HG02623 (cell line): ENCODE results near the gene NKAIN2.

Source experiments
- ATAC-seq: cut with Tn5 transposase; IDR thresholded peaks from one replicate; pipeline ENCODE4 v1.9.1; 2021; ENCODE audit warnings: moderate library complexity; ENCODE audit not compliant: unreplicated experiment

The NKAIN2 gene

GRCh38 chr6:124470803-124471202 lies 667.1 kb downstream of the NKAIN2 start:
- no peak for ATAC-seq

DNA sequence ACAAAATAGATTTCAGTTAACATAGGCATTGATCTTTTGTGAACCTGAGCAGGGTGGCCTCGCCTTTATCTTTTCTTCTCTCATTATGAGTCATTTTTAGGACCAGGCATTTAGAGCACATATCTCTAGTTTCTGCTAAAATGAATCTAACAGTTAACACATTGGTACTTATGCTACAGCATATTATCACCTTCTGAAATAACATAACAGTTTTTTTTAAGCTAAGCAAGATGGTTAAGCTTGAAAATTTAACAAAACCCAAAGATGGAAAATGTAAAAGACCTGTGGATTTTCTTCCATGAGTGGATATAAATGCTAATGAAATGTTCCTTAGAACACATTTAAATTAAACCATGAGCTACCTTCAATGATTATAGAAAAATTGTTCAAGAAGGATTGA lies 671.5 kb downstream of the NKAIN2 start:
- ATAC-seq = no peak

DNA sequence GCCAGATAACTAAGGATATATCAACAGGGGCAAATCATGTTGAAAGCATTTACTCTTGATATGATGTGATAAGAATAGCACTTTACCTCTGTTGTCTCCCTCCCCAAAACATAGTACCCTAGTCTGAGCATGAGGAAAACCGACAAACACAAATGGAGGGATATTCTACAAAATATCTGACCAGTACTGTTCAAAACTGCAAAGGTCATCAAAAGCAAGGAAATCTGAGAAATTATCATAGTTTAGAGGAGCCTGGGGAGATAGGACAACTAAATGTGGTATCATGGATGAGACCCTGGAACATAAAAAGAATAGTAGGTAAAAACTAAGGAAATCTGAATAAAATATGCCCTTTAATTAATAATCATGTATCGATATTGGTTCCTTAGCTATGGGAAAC lies 675.2 kb downstream of the NKAIN2 start:
- no peak for ATAC-seq

GRCh38 chr6:124479991-124480430 lies 676.3 kb downstream of the NKAIN2 start:
- no peak for ATAC-seq

GRCh38 chr6:124482071-124482491 lies 678.4 kb downstream of the NKAIN2 start:
- no peak for ATAC-seq

- no peak for ATAC-seq
Measured at GRCh38 chr6:124487623-124488431, 684.2 kb downstream of the NKAIN2 start.

DNA sequence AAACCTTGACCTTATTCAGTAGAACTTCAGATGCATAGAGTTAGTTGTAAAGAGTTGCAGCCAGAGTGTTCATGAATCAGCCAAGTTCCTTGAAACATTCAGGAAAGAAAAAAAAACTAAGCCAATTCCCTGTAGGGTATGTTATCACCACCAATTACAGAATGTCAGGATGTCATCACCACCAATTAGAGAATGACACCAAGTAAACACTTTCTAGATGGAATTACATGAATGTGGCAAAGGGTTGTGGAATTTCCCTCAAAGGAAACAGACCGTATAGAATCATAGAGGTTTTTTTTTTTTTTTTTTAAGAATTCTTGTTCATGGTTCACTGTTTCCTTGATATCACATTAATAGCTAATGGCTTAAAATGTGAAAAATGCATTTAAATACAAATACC lies 686.5 kb downstream of the NKAIN2 start:
- ATAC-seq = no peak

GRCh38 chr6:124493259-124493658 lies 689.6 kb downstream of the NKAIN2 start:
- ATAC-seq = no peak

DNA sequence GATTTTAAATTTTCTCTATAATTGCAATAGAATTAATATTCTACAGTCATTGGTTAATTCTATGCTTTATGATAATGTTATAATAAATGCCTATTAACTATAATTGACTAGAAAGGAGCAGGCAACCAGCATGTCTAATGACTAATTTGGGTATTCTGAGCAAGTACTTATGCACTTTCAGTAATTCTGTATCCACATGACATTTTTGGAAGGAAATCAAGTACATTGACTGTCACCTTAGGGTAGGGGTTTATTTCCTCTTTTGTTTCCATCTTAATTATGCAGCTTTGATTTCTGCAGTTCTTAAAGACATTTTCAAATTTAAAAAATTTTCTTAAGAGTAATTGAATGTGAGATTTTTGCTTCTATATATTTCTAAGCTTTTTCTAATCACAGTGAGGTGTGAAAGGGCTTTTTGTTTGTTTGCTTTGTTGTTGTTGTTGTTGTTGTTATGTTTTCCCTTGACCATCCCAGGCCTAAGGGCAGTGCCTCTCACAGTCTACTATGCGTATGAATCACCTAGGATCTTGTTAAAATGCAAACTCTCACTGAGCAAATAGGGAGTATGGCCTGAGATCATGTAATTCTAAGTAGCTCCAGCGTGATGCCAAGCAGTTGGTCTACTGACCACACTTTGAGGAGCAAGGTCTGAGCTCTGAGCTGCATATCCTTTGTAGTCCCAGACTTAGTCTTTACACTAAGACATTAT lies 691.4 kb downstream of the NKAIN2 start:
- no peak for ATAC-seq

- no peak for ATAC-seq
Measured at GRCh38 chr6:124495665-124496190, 692.1 kb downstream of the NKAIN2 start.

- ATAC-seq = no peak
Measured at GRCh38 chr6:124496334-124496733, 692.7 kb downstream of the NKAIN2 start.

DNA sequence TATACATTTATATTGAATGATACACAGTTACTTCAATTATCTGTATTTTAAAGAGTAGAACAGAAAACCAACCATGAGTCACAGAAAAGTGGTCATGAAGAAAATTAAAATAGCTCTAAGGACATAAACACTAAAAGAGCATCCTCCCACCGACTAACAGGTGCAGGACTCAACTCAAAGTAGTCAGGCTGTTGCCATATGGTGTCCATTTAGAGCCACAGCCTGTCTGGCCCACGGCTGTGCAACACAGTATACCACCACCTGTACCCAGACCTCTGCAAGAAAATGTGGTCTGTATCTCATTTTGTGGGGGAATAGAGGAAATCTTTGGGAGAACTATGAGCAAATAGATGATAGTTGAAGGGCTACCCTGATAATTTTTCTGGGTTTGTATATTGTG lies 708.8 kb downstream of the NKAIN2 start:
- no peak for ATAC-seq

GRCh38 chr6:124517339-124517738 lies 713.7 kb downstream of the NKAIN2 start:
- ATAC-seq = no peak

- ATAC-seq = no peak
Measured at GRCh38 chr6:124520514-124520913, 716.8 kb downstream of the NKAIN2 start.

- no peak for ATAC-seq
Measured at GRCh38 chr6:124522335-124522734, 718.7 kb downstream of the NKAIN2 start.

GRCh38 chr6:124524491-124525200 lies 721.0 kb downstream of the NKAIN2 start:
- no peak for ATAC-seq

- ATAC-seq = no peak
Measured at GRCh38 chr6:124530926-124531325, 727.3 kb downstream of the NKAIN2 start.

DNA sequence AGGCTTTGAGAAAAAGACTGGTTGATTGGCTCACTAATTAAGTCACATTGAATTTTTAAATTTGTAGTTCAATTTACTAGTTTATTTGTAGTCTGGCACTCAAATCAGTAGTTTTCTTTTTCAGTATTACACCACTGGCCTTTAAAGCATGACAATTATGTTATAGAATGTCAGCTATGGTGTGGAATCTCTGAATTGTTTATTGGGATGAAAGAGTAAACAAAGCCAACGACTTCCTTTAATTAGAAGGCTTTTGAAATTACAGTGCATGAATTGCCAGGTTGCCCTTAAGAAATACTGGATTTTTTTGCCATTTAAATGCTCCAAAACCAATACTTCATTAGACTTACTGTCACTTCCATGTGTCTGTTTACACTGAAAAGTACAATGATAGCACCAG lies 731.6 kb downstream of the NKAIN2 start:
- no peak for ATAC-seq

- no peak for ATAC-seq
Measured at GRCh38 chr6:124535746-124536145, 732.1 kb downstream of the NKAIN2 start.

DNA sequence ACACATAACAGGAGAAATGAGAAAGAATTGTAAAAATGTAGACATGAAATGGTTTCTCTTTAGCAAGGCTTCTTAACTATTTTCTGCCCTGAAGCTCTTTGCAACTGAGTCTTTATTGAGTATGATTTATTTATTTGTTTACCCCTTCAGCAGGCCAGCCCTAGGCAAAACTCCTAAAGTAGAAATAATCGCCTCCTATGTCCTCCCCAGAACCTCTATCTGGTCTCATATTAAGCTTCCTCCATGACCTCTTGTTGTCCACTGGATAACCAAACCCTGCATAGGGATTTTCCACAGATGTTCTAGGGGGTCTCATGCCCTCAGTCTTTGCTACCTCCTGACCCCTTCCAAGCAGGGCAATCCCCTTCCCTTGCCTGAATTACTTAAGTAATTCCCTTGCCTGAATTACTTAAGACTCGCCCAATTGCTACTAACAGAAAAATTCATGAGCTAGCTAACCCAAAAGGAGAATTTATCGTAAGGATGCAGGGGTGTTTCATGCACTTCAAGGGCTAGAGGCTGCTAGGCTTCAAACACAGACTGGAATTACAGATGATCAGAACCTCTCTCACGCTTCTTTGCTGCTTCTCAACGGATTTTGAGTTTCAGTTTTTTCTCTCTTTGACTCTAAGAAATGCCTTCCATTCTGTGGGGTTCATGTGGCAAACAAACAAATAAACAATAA lies 732.6 kb downstream of the NKAIN2 start:
- ATAC-seq = no peak

GRCh38 chr6:124536842-124537191 lies 733.2 kb downstream of the NKAIN2 start:
- ATAC-seq = no peak
